Activated T-cell treated with anti-CD3 and anti-CD28 coated beads for 4 hours (primary cell): ENCODE measurements around the gene SPRN.
"Not testable (repeated sequence)": the region's sequence is repeated elsewhere in the genome, so short reads cannot be mapped to it uniquely, and the experiment has no call there.

ENCODE experiments used
- DNase-seq: peaks from one replicate; pipeline ENCODE4 v3.0.0-alpha.2; 2020

SPRN gene

GRCh38 chr10:133405272-133405671, 19.2 kb downstream of the SPRN start:
- no peak for DNase-seq

DNA sequence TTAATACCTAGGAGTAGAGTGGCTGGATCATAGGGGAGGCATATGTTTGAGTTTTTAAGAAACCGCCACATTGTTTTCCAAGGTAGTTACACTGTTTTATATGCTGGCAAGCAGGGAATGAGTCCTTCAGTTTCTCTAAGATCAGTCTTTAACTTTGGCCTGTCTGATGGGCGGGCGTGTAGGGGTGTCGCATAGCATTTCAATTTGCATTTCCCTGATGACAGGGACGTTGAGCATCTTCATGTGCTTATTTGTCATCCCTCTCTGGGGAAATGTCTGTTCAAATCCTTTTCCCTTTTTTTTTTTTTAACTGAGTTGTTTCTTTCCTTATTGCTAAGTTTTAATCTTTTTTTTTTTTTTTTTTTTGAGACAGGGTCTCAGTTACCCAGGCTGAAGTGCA, 20.6 kb downstream of the SPRN start:
- DNase-seq = no peak

GRCh38 chr10:133403359-133403758, 21.1 kb downstream of the SPRN start:
- no peak for DNase-seq

DNA sequence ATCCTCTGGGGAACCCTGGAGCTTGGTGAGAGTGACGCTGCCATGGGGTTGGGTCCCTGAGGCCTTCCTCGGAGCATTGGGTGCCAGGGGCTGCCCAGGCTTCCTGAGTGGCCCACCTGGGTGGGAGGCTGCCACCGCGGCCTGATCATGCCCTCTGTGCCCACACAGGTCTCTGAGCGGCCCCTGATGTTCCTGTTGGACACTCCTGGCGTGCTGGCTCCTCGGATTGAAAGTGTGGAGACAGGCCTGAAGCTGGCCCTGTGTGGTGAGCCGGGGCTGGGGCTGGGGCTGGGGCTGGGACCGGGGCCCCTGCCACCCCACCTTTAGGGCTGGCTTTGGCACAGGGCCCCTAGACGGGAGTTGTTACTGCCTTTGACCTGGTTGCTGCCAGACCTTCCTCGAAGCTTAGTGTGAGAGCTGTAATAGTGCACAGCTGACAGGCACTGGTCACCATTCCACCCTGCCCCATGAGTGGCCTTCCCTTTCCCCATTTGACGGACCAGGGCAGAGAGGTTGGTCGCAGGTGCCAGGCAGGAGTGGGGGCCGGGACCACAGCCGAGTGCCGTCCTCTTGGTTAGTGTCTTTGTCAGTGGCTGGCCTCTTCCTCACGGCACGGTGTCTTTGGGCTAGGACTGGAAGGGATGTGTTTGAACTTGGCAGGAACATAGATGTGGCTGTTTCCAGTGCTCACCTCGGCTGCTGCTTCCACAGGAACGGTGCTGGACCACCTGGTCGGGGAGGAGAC, 22.3 kb downstream of the SPRN start:
- DNase-seq = no peak

GRCh38 chr10:133401500-133401899, 22.9 kb downstream of the SPRN start:
- no peak for DNase-seq

DNA sequence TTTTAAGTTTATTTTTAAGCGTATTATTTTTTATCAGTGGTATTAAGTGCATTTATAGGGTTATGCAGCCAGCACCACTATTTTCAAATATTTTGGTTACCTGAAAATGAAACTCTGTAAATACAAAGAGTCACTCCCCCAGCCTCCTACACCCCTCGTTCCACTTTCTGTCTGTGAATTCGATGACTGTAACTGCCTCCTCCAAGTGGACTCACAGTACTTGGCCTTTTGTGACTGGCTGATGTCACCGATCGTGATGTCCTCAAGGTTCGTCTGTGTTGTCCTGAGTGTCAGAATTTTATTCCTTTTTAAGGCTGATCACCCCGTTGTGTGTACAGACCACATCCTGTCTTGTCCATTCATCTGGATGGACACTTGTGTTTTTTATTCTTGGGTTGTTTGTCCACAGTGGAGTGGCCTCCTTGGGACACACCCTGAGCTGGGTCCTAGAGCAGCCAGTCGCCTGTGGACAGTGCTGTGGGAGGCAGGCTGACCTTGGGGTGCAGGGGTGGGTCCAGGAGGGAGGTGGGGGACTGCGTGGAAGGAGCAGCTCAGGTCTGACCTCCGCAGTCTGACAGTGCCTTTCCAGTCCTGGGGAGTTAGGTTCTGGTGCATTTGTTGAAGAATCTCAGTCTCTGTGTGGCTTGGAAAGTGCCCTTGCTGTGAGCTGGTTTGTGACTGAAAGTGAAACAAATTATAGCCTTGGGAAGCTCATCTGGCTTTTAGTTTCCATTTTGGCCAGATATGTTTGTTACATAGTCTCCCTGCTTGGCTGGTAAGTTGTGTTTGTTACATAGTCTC, 23.6 kb downstream of the SPRN start:
- DNase-seq = no peak

- DNase-seq = no peak
Measured at GRCh38 chr10:133399123-133399601, 25.3 kb downstream of the SPRN start.

DNA sequence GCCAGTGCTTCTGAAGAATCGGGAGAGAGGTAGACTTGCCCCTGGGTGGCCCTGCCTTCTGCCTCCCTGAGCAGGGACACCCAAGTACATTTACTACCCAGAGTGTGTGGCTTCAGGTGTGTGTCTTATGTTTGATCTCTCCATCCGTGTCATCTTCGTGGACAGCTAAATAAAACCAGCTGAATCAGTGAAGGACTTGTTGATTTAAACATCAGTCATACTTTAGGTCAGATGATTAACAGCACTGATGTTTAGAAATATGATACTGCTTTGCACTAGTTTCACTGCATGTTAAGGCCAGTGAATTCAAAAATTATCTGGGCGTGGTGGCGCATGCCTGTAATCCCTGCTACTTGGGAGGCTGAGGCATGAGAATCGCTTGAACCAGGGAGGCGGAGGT, 26.5 kb downstream of the SPRN start:
- no peak for DNase-seq

- DNase-seq = no peak
Measured at GRCh38 chr10:133396035-133396624, 28.3 kb downstream of the SPRN start.

- no peak for DNase-seq
Measured at GRCh38 chr10:133394801-133395221, 29.6 kb downstream of the SPRN start.

GRCh38 chr10:133394064-133394663, 30.3 kb downstream of the SPRN start, which contains the start of gene MTG1:
Gene MTG1, plus strand, starts transcription at chr10:133394157. Its CDS starts 64 bp downstream, at chr10:133394221.
- DNase-seq = no peak

DNA sequence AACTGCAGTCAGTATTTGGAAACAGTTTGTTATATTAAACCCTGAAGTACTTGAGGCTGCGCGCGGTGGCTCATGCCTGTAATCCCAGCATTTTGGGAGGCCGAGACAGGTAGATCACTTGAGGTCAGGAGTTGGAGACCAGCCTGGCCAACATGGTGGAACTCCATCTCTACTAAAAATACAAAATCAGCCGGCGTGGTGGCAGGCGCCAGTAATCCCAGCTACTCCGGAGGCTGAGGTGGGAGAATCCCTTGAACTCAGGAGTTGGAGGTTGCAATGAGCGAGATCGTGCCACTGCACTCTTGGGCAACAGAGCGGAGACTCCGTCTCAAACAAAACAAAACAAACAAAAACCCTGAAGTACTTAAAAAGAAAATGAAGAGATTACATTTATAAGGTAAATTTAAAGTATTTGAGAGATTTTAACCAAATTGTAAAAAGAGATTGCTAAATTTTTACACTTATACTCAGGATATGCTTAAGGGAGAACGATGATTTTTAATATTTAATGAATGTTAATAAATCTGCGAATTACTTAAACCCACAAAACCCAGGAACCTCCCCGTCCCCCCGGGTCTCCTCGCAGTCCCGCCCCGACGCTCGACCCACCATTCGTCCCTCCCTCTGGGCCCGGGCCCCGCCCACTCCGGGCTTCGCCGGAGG, 30.9 kb downstream of the SPRN start:
- DNase-seq = peak; percentile 91

- DNase-seq = no peak
Measured at GRCh38 chr10:133391761-133392518, 32.5 kb downstream of the SPRN start.

GRCh38 chr10:133391249-133391635, 33.2 kb downstream of the SPRN start:
- DNase-seq = no peak

- no peak for DNase-seq
Measured at GRCh38 chr10:133390597-133391248, 33.7 kb downstream of the SPRN start.

DNA sequence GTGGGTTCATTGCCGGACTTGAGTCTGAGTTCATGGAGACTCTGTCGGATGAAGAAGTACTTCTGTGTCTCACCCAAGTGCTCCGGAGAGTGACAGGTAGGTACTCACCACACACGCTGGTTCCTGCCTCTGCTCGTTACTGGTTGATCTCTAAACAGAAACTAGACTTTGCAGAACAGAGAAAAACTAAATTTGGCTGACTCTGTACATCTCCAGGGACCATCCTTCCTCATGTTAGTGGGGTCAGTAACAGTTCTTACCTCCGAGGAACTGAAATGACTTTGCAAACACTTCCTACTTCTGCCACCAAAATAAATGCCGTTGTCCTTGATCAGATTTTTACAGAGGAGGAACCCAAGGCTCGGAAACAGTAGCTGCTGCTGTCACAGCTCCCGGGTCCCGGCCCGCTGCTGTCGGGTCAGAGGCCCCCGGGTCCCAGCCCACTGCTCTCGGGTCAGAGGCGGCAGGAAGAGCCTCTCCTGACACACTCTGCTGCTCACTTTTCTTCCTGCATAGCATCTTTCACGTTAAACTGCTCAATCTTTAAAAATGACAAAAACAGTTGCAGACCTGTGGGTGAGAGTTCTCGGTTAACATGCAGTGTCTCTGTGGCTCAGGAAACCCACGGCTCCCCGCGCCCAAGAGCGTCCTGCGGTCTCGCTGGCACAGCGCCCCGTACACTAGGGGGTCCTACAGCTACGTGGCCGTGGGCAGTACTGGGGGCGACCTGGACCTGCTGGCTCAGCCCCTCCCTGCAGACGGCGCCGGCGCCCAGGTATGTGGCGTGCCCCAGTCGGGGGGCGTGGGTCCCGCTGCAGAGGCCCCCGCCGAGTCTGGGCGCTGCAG, 35.2 kb downstream of the SPRN start:
- no peak for DNase-seq

- DNase-seq = no peak
Measured at GRCh38 chr10:133388236-133388972, 36.0 kb downstream of the SPRN start.

DNA sequence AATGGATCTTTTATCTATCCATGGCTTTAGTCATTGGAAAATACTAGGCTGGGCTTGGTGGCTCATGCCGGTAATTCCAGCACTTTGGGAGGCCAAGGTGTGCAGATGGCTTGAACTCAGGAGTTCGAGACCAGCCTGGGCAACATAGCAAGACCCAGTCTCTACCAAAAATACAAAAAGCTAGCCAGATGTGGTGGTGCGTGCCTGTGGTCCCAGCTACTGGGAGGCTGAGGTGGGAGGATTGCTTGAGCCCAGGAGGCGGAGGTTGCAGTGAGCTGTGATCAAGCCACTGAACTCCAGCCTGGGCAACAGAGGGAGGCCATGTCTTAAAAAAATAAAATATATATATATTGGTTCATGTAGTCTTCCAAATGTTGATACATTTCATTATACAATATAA, 37.5 kb downstream of the SPRN start:
- DNase-seq = not testable (repeated sequence)

- DNase-seq = no peak
Measured at GRCh38 chr10:133385214-133385613, 39.2 kb downstream of the SPRN start.

- no peak for DNase-seq
Measured at GRCh38 chr10:133384071-133384470, 40.4 kb downstream of the SPRN start.
